Stimulated activated naive CD8-positive, alpha-beta T cell treated with anti-CD3 and anti-CD28 coated beads, Interleukin-15, amount 100 ng/mL, for 72 hours (primary cell): ENCODE measurements around the gene SERINC5.

ENCODE experiments used
- ATAC-seq: fragments of 150-1000 bp; cut with Tn5 transposase; 2 replicates; pipeline ENCODE4 v1.10.0; 2021; ENCODE audit warnings: mild to moderate bottlenecking, moderate library complexity
- DNase-seq, 2 donors: peaks; one replicate each; pipeline ENCODE4 v3.0.0; 2021 to 2022
- H3K27ac Mint-ChIP-seq, 2 donors: one replicate each; pipeline ENCODE4 v1.8.0; 2022; ENCODE audit warnings: mild to moderate bottlenecking in 2 of 2, mixed read lengths in 2 of 2, moderate library complexity in 2 of 2
- H3K27me3 Mint-ChIP-seq: one replicate; pipeline ENCODE4 v1.8.0; 2022; ENCODE audit warnings: mixed read lengths
- H3K4me1 Mint-ChIP-seq: one replicate; pipeline ENCODE4 v1.8.0; 2022; ENCODE audit warnings: mild to moderate bottlenecking, mixed read lengths
- H3K4me3 Mint-ChIP-seq, 2 donors: one replicate each; pipeline ENCODE4 v1.8.0; 2022; ENCODE audit warnings: mild to moderate bottlenecking in 2 of 2, mixed read lengths in 2 of 2, moderate library complexity in 1 of 2
- H3K9me3 Mint-ChIP-seq, 2 donors: one replicate each; pipeline ENCODE4 v1.8.0; 2022; ENCODE audit warnings: mixed read lengths in 2 of 2

Gene SERINC5

DNA sequence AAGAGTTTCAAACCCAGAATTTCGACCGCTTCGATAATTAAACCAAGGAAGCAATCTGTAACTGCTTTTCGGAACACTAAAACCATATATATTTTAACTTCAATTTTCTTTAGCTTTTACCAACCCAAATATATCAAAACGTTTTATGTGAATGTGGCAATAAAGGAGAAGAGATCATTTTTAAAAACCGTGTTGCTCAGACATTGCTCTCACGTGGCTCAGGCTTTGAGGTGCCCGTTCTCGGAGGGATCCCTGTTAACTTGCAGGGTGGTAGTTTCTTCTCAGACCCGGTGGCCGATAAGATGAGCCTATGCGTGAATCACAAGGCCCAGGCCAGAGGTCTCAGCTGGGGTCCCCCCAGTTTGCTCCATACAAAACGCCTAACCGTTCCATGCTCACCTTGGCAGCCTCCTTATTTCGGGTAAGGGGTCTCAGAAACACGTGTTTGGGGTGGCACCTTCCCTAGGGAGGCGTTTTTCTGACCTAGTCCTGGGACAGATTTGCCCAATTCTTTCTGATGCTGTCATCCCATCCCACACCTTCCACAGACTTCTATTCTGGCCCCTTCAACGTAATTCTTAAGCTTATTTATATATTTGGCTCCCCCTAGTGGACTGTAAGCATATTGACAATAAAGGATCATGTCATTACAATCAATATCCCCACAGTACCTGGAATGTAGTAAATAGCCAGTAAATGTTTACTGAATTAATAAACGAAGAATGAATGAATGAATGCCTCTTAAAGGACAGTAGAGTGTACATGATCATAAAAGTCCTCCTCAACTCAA lies 172.6 kb downstream of the SERINC5 start:
- peak overlapping the region; percentile 76 to 80 for H3K4me3 Mint-ChIP-seq
- DNase-seq, result peak; percentile 49 to 51
- peaks cover 12% of the 10 kb centered on the region for H3K4me1 Mint-ChIP-seq
- no peaks in the 10 kb centered on the region for H3K27me3 Mint-ChIP-seq
- H3K27ac Mint-ChIP-seq, result peak overlapping the region; percentile 74 to 81
- no peaks in the 10 kb centered on the region for H3K9me3 Mint-ChIP-seq
- peak; percentile 79 for ATAC-seq

DNA sequence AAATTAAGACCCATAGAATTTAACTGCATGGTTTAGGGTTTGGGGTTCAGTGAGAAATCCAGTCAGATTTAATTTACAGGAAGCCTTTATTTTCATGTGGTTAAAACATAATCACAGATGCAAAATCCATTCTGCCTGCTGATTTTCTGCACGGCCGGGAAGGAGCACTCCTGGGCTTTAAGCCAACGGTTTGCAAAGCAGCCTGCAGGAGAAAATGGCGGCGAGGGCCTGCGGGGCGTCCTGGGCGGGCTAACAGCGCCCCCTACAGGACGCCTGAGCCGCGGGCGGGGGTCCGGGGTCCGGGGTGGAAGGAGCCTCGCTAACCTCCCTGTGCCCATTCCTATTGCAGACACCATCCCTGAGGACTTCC lies 173.1 kb downstream of the SERINC5 start:
- Mint-ChIP-seq H3K4me1 (peaks cover 12% of the 10 kb centered on the region), H3K4me3 (peak overlapping the region; percentile 76 to 80), H3K27me3 (no peaks in the 10 kb centered on the region), H3K27ac (peak overlapping the region in 1 of 2 donors; percentile 43), H3K9me3 (no peaks in the 10 kb centered on the region)
- ATAC-seq (peak; percentile 79), DNase-seq (peak; percentile 60 to 80)

- Mint-ChIP-seq H3K27me3 (no peaks in the 10 kb centered on the region), H3K4me3 (peak overlapping the region in 1 of 2 donors; percentile 30), H3K27ac (peak overlapping the region in 1 of 2 donors; percentile 71), H3K4me1 (peaks cover 12% of the 10 kb centered on the region), H3K9me3 (no peaks in the 10 kb centered on the region)
- ATAC-seq (no peak), DNase-seq (no peak)
Observed at GRCh38 chr5:80082281-80082680, 173.6 kb downstream of the SERINC5 start.

DNA sequence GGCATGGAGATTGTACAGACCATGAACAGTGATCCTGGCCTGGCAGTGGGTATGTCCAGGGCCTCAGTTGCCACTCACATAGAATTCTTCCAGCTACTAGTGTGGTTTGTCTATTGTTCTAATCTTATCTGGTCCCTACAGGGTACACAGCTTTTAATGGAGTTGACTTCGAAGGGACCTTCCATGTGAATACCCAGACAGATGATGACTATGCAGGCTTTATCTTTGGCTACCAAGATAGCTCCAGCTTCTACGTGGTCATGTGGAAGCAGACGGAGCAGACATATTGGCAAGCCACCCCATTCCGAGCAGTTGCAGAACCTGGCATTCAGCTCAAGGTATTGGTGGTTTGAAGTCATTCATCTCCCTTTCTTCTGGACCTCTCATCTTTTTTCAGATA lies 176.9 kb downstream of the SERINC5 start:
- Mint-ChIP-seq H3K27me3 (no peaks in the 10 kb centered on the region), H3K4me3 (no peak overlapping the region), H3K9me3 (no peaks in the 10 kb centered on the region), H3K27ac (no peak overlapping the region), H3K4me1 (peaks cover 12% of the 10 kb centered on the region)
- DNase-seq, result no peak
- ATAC-seq, result no peak

DNA sequence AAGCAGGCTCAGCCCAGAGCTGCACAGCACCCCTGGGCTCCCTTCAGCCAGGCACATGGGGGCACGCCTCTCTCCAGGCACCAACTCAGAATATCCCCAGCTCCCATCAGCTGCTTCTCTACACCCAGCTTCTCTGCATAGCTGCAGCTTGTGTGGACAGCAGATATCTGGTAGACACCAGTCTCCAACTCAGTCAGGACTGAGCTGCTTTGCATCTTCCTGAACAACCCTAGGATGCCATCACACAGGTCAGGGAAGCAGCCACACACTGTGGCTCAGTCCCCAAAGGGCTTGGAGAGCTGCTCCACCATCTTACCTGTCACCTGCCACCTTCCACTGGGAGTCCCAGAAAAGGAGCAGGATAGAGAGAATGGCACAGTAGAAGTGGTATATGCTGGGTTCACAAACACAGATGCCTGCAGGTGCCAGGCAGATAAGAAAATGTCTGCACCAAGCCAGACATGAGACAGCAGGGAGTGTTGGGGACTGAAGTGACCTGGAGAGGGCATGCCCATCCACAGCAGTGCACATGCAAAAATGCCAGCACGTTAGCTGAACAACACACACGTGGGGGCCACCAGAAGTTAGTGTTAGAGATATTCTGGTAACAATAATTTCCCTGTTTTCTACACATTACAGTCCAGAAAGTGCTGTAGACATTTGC lies 178.7 kb downstream of the SERINC5 start:
- H3K9me3 Mint-ChIP-seq, result no peaks in the 10 kb centered on the region
- H3K27me3 Mint-ChIP-seq, result no peaks in the 10 kb centered on the region
- peaks cover under 1% of the 10 kb centered on the region for H3K4me1 Mint-ChIP-seq
- DNase-seq, result no peak
- no peak overlapping the region for H3K27ac Mint-ChIP-seq
- no peak for ATAC-seq
- H3K4me3 Mint-ChIP-seq, result no peak overlapping the region

DNA sequence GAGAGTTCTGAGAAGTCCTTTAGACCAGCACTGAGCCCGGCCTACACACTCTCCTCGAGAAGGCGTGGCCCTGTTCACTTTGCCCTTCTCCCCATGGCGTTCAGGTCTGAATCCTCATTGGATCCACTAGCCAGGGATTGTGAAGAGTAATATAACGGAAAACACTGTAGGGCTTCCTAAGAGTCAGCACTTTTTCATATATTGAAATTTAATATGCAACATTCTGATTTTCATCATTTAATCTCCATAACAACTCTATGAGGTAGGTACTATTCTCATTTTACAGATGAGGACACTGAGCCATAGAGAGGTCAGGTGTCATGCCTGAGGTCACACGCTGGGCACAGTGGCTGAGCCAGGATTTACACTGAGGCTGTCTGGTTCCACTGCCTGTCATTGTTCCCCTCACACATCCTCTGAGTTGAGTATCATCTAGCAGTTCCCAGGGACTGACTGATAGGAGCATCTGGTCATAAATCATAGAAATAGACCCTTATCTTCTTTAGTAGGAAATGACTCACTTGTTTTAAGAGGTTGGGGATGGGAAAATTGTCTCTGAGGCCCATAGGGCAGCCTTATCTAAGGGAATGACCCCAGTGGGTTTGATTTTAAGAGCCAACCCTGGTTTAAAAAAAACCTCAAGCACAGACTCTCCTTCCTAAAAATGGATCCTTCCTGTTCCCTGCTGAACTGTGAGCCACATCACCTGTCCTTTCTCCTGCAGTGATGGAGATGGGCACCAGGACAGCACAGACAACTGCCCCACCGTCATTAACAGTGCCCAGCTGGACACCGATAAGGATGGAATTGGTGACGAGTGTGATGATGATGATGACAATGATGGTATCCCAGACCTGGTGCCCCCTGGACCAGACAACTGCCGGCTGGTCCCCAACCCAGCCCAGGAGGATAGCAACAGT lies 179.5 kb downstream of the SERINC5 start:
- H3K4me3 Mint-ChIP-seq, result no peak overlapping the region
- peak overlapping the region in 1 of 2 donors; percentile 91 for H3K27ac Mint-ChIP-seq
- H3K27me3 Mint-ChIP-seq, result no peaks in the 10 kb centered on the region
- no peaks in the 10 kb centered on the region for H3K4me1 Mint-ChIP-seq
- no peak for ATAC-seq
- no peak for DNase-seq
- no peaks in the 10 kb centered on the region for H3K9me3 Mint-ChIP-seq

- ATAC-seq (no peak), DNase-seq (no peak)
- H3K4me3 Mint-ChIP-seq, result no peak overlapping the region
- H3K27me3 Mint-ChIP-seq, result no peaks in the 10 kb centered on the region
- H3K9me3 Mint-ChIP-seq, result no peaks in the 10 kb centered on the region
- H3K4me1 Mint-ChIP-seq, result no peaks in the 10 kb centered on the region
- H3K27ac Mint-ChIP-seq, result no peak overlapping the region
Observed at GRCh38 chr5:80072103-80073073, 183.5 kb downstream of the SERINC5 start.

DNA sequence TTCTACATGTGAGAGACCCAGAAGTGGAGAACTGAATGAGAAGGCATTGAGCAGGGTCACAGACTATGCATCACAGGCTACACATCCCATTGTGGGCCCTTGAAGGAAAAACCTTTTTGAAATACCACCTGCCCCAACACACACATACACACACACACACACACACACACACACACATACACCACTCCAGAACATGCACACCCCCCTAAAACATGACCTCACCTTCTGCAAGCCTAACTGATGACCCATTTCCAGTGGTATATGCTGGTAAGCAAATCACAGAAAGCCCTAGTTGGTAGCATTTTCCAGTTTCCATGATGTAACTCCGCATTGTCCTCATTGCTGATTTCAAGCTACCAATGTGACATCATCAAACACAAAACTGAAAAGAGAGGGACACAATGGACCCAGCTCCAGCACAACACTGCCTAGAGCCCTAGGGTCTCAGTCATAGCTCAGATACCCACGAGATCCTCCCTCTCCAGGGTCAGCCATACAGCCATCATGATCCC lies 184.3 kb downstream of the SERINC5 start:
- Mint-ChIP-seq H3K27me3 (no peaks in the 10 kb centered on the region), H3K4me1 (no peaks in the 10 kb centered on the region), H3K4me3 (no peak overlapping the region), H3K27ac (no peak overlapping the region), H3K9me3 (no peaks in the 10 kb centered on the region)
- ATAC-seq, result no peak
- no peak for DNase-seq

GRCh38 chr5:80070338-80071056 lies 185.4 kb downstream of the SERINC5 start:
- Mint-ChIP-seq H3K9me3 (no peaks in the 10 kb centered on the region), H3K4me3 (no peak overlapping the region), H3K27ac (peak overlapping the region; percentile 10 to 77), H3K4me1 (no peaks in the 10 kb centered on the region), H3K27me3 (no peaks in the 10 kb centered on the region)
- DNase-seq (no peak), ATAC-seq (no peak)

- Mint-ChIP-seq H3K4me3 (no peak overlapping the region), H3K9me3 (no peaks in the 10 kb centered on the region), H3K27ac (peak overlapping the region; percentile 10 to 77), H3K4me1 (no peaks in the 10 kb centered on the region), H3K27me3 (no peaks in the 10 kb centered on the region)
- DNase-seq, result no peak
- no peak for ATAC-seq
Observed at GRCh38 chr5:80069918-80070318, 185.9 kb downstream of the SERINC5 start.

DNA sequence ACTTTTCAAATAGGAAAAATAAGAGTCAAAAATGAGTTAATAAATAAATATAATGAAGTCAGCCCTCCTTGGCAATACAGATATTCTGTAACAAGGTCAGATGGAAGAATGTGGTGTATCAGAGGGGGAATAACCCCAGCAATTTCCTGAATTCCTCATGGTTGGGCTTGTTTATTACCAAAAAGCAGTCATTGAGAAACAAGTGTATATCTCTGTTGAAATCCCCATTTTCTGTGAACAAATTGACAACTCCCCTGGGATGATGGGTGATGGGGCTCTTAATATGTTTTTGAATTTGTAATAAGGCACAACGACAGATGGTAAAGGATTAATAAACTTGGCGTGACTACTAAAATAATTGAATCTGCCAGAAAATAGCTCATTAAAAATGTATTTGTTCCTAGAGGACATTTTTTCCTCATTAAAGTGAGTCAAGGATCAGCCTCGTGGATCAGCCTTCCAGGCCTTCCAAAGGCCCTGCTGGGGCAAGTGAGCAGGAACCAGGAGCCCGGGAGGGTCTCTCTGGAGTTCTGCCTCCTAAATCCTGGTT lies 186.5 kb downstream of the SERINC5 start:
- no peaks in the 10 kb centered on the region for H3K27me3 Mint-ChIP-seq
- H3K4me3 Mint-ChIP-seq, result no peak overlapping the region
- H3K27ac Mint-ChIP-seq, result no peak overlapping the region
- no peaks in the 10 kb centered on the region for H3K4me1 Mint-ChIP-seq
- no peaks in the 10 kb centered on the region for H3K9me3 Mint-ChIP-seq
- DNase-seq (no peak), ATAC-seq (no peak)

DNA sequence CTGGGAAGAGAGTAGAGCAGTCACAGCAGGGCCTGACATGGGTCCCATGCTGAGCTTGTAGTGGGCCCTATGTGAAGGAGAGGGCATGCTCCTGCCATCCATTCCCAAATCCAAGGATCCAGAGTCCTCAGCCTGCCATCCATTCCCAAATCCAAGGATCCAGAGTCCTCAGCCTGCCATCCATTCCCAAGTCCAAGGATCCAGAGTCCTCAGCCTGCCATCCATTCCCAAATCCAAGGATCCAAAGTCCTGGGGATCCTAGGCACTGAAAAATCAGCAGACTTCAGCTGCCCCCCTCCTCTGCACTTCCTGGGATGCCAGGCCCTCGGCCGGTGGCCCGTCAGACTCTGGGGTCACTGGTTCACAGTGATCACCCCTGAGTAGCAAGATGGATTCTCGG lies 187.1 kb downstream of the SERINC5 start:
- Mint-ChIP-seq H3K27me3 (no peaks in the 10 kb centered on the region), H3K27ac (no peak overlapping the region), H3K4me3 (no peak overlapping the region), H3K9me3 (no peaks in the 10 kb centered on the region), H3K4me1 (no peaks in the 10 kb centered on the region)
- ATAC-seq (no peak), DNase-seq (no peak)

DNA sequence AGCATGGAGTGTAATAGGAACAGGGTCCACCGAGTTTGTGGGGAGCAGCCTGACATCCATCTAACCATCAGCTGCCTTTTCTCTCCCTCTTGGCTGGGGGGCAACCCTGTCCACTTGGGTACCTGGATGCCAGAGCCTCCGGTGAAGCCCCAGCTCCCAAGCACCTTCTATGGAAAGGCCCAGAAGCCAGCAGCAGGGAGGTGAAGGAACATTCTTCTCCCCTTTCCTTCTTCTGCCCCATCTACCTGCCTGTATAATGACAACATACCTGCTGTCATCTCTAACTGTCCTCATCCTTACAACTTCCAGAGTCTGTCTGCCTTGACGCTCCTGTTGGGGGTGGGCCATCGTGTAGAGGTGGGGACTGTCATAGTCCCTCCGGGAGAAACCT lies 187.6 kb downstream of the SERINC5 start:
- Mint-ChIP-seq H3K27ac (no peak overlapping the region), H3K9me3 (peaks cover 0 to 4% of the 10 kb centered on the region in 2 donors), H3K4me1 (no peaks in the 10 kb centered on the region), H3K4me3 (no peak overlapping the region), H3K27me3 (no peaks in the 10 kb centered on the region)
- ATAC-seq (no peak), DNase-seq (no peak)
